Transverse colon (tissue), 3 donors: Measurements from ENCODE around the gene PARD6A.

ENCODE experiments used
- CTCF ChIP-seq, 5 experiments: fragments of 200-600 bp in 3 of 5; fragments of 450-650 bp in 2 of 5; sonication (generic) in 3 of 5; IDR thresholded peaks; 1 replicate in 2 of 5; 2 replicates in 3 of 5; pipeline ENCODE4 v1.5.1; 2016 to 2017; ENCODE audit warnings: antibody characterized with exemption in 5 of 5, inconsistent platforms in 3 of 5, mild to moderate bottlenecking in 2 of 5, moderate library complexity in 1 of 5
- EP300 ChIP-seq: sonication (generic); formaldehyde crosslinking; IDR thresholded peaks from one replicate; pipeline ENCODE4 v1.6.1; 2017; ENCODE audit warnings: antibody characterized with exemption, low read depth
- POLR2A ChIP-seq: fragments of 450-650 bp; IDR thresholded peaks from one replicate; pipeline ENCODE4 v1.6.1; 2016; ENCODE audit warnings: antibody characterized with exemption, mild to moderate bottlenecking, moderate library complexity

GRCh38 chr16:67701420-67701819 lies 40.7 kb downstream of the PARD6A start:
- no peak for TF ChIP-seq CTCF (IDR thresholded peaks at IDR 0.05)
- TF ChIP-seq EP300: no peak
- TF ChIP-seq POLR2A: no peak
